ENCODE measurements around the gene ARID1A.

DNA sequence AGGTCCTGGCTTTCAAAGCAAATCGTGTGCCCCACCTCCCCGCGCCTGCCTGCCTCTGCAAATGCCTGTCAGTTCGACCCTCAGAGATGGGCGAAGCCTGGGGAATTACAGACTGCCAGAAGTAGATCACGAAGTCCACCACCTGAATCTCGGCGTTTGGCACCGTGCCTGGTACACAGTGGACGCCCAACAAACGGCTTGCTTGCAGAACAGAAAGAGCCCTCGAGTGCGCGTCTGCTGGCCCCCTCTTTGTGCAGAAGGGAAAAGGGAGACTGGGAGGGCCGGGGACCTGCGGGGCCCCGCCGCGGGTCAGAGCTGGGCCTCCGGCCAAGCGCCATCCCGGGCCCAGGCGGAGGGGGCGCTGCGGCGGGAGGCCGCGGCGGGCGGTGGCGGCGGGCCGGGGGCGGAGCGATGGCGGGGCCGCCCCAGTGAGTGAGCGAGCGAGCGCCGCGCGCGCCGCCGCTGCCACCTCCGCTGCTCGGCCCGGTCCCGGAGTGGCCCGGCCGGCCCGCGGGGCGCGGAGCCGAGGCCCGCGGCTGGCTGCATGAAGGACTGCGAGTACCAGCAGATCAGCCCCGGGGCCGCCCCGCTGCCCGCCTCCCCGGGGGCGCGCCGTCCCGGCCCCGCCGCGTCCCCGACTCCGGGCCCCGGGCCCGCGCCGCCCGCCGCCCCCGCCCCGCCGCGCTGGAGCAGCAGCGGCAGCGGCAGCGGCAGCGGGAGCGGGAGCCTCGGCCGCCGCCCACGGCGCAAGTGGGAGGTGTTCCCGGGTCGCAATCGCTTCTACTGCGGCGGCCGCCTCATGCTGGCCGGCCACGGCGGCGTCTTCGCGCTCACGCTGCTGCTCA, 130.7 kb downstream of the ARID1A start, which contains the start of gene ZDHHC18:
- TF ChIP-seq, protein P1, sequence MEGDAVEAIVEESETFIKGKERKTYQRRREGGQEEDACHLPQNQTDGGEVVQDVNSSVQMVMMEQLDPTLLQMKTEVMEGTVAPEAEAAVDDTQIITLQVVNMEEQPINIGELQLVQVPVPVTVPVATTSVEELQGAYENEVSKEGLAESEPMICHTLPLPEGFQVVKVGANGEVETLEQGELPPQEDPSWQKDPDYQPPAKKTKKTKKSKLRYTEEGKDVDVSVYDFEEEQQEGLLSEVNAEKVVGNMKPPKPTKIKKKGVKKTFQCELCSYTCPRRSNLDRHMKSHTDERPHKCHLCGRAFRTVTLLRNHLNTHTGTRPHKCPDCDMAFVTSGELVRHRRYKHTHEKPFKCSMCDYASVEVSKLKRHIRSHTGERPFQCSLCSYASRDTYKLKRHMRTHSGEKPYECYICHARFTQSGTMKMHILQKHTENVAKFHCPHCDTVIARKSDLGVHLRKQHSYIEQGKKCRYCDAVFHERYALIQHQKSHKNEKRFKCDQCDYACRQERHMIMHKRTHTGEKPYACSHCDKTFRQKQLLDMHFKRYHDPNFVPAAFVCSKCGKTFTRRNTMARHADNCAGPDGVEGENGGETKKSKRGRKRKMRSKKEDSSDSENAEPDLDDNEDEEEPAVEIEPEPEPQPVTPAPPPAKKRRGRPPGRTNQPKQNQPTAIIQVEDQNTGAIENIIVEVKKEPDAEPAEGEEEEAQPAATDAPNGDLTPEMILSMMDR (conservative IDR thresholded peaks at IDR 0.05; ENCODE audit: low read length), result peak; percentile 59
- TF ChIP-seq EZH2phosphoT487 (IDR thresholded peaks at IDR 0.05; ENCODE audit: borderline replicate concordance, low read depth, low read length), result no peak

All from OCI-LY7 (cell line).